ENCODE results near the gene AXL.
"Not testable (repeated sequence)": the region's sequence is repeated elsewhere in the genome, so short reads cannot be mapped to it uniquely, and the experiment has no call there.

The AXL gene

DNA sequence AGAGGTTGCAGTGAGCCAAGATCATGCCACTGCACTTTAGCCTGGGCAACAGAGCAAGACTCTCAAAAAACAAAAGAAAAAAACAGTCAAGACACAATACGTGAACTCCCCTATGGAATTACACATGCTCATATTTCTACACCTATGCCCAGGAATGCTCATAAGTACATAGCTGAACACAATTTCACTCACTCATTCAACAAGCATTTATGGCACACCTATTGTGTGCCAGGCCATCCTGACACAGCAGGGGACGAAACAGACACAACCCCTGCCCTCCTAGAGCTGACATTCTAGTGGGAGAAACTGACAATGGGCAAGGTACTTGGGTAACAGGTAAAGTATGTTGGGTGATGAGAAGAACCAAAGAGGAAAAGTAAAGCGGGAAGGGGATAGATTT lies 9.5 kb downstream of the AXL start:
- Histone ChIP-seq H3K4me3 (ENCODE audit: low read length) (no peak overlapping the region), H3K9me3 (ENCODE audit: control insufficient read depth, low read depth, low read length) (no peaks in the 10 kb centered on the region), H3K4me1 (ENCODE audit: control insufficient read depth, low read depth, low read length) (peaks cover 16% of the 10 kb centered on the region), H3K27ac (ENCODE audit: low read length) (no peak overlapping the region), H3K9ac (ENCODE audit: low read length) (no peak overlapping the region), H3K27me3 (ENCODE audit: control insufficient read depth, insufficient read depth, low read length) (no peaks in the 10 kb centered on the region), H3K36me3 (ENCODE audit: control insufficient read depth, low read depth, low read length) (no peaks in the 10 kb centered on the region)

DNA sequence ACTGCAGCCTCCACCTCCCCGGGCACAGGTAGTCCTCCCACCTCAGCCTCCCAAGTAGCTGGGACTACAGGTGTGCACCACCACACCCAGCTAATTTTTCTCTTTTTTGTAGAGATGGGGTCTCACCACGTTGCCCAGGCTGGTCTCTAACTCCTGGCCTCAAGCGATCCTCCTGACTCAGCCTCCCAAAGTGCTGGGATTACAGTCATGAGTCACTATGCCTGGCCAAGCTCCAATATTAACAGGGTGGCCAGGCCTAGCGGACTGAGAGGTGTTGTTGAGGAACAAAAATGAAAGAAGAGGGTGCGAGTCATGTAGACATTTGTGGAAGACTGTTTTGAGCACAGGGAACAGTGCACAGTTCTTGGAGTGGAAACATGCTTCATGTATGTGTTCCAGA lies 10.3 kb downstream of the AXL start:
- H3K4me1 ChIP-seq (ENCODE audit: control insufficient read depth, low read depth, low read length), result peaks cover 11% of the 10 kb centered on the region
- H3K27me3 ChIP-seq (ENCODE audit: control insufficient read depth, insufficient read depth, low read length); H3K9ac ChIP-seq (ENCODE audit: low read length): not testable (repeated sequence)

DNA sequence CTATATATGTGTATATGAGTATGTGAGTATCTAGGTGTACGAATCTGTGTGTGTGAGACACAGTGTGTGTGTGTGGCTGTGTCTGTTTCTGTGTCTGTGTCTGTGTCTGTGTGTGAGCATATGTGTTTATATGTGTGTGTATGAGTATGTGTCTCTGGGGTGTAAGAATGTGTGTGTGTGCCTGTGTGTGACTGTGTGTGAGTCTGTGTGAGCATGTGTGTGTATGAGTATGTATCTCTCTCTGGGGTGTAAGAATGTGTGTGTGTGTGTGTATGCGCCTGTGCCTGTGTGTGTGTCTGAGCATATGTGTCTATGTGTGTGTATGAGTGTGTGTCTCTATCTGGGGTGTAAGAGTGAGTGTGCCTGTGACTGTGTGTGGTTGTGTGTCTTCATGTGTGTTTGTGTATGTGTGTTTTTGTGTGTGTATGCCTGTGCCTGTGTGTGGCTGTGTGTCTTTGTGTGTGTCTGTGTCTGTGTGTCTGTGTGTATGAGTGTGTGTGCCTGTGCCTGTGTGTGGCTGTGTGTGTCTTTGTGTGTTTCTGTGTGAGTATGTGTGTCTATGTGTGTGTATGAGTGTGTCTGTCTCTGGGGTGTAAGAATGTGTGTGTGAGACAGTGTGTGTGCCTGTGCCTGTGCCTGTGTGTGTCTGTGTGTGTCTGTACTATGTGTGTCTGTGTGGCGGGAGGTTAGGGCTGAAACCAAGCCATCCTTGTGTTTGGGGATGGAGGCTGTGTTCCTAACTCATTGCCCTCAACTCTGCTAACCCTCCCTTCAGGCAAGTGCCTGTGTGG lies 11.2 kb downstream of the AXL start:
- Histone ChIP-seq H3K36me3 (ENCODE audit: control insufficient read depth, low read depth, low read length) (peaks cover 2% of the 10 kb centered on the region), H3K9me3 (ENCODE audit: control insufficient read depth, low read depth, low read length) (no peaks in the 10 kb centered on the region), H3K4me1 (ENCODE audit: control insufficient read depth, low read depth, low read length) (peaks cover 10% of the 10 kb centered on the region), H3K27ac (ENCODE audit: low read length) (no peak overlapping the region), H3K27me3 (ENCODE audit: control insufficient read depth, insufficient read depth, low read length) (no peaks in the 10 kb centered on the region), H3K9ac (ENCODE audit: low read length) (no peak overlapping the region), H3K4me3 (ENCODE audit: low read length) (no peak overlapping the region)

More for the DNA sequence above, 10.3 kb downstream of the AXL start:
- H3K36me3 ChIP-seq (ENCODE audit: control insufficient read depth, low read depth, low read length); H3K4me3 ChIP-seq (ENCODE audit: low read length); H3K9me3 ChIP-seq (ENCODE audit: control insufficient read depth, low read depth, low read length); H3K27ac ChIP-seq (ENCODE audit: low read length): not testable (repeated sequence)

DNA sequence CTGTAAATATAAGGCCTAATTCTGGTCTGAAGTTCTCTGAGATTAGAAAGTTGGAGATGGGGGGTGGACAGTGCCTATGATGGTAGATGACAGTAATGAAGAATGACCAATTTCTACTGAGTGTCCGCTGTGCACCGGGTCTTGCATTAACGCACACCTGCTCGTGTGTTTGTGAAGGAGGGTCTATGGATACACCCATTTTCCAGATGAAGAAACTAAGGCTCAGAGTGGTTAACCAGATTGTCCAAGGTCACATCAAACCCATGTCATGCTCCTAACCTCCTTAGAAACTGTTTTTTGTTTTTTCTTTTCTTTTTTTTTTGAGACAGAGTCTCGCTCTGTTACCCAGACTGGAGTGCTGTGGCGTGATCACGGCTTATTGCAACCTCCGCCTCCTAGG lies 13.7 kb downstream of the AXL start:
- H3K27me3 ChIP-seq (ENCODE audit: control insufficient read depth, insufficient read depth, low read length), result no peaks in the 10 kb centered on the region
- no peak overlapping the region for H3K27ac ChIP-seq (ENCODE audit: low read length)
- peaks cover 2% of the 10 kb centered on the region for H3K36me3 ChIP-seq (ENCODE audit: control insufficient read depth, low read depth, low read length)
- H3K9me3 ChIP-seq (ENCODE audit: control insufficient read depth, low read depth, low read length), result no peaks in the 10 kb centered on the region
- H3K9ac ChIP-seq (ENCODE audit: low read length), result no peak overlapping the region
- no peak overlapping the region for H3K4me3 ChIP-seq (ENCODE audit: low read length)
- H3K4me1 ChIP-seq (ENCODE audit: control insufficient read depth, low read depth, low read length), result no peaks in the 10 kb centered on the region

DNA sequence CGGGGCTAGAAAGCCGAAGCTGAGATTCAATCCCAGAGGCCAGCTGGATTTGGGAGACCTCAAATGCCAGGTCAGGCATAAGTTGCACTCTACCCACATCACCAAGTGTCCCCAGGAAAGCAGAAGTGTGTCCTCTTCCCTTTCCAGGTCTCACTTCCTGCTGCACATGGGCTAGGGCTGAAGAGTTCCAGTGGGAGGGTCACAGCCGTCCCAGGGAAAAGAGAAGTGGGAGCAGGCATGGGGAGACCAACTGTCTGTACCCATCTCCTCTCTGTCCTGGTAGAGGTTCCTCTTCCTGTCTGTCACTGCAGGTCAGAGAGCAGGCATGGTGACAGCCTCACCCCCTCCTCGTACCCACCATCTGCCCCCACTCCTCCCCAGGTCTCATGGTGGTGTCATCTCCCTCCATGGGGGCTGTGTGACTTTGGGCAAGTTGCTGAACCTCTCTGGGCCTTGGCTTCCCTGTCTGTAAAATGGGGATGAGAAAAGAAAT lies 14.8 kb downstream of the AXL start:
- H3K9ac ChIP-seq (ENCODE audit: low read length), result no peak overlapping the region
- H3K27ac ChIP-seq (ENCODE audit: low read length), result no peak overlapping the region
- no peaks in the 10 kb centered on the region for H3K4me1 ChIP-seq (ENCODE audit: control insufficient read depth, low read depth, low read length)
- H3K27me3 ChIP-seq (ENCODE audit: control insufficient read depth, insufficient read depth, low read length), result no peaks in the 10 kb centered on the region
- no peaks in the 10 kb centered on the region for H3K9me3 ChIP-seq (ENCODE audit: control insufficient read depth, low read depth, low read length)
- peaks cover 2% of the 10 kb centered on the region for H3K36me3 ChIP-seq (ENCODE audit: control insufficient read depth, low read depth, low read length)
- H3K4me3 ChIP-seq (ENCODE audit: low read length), result no peak overlapping the region

DNA sequence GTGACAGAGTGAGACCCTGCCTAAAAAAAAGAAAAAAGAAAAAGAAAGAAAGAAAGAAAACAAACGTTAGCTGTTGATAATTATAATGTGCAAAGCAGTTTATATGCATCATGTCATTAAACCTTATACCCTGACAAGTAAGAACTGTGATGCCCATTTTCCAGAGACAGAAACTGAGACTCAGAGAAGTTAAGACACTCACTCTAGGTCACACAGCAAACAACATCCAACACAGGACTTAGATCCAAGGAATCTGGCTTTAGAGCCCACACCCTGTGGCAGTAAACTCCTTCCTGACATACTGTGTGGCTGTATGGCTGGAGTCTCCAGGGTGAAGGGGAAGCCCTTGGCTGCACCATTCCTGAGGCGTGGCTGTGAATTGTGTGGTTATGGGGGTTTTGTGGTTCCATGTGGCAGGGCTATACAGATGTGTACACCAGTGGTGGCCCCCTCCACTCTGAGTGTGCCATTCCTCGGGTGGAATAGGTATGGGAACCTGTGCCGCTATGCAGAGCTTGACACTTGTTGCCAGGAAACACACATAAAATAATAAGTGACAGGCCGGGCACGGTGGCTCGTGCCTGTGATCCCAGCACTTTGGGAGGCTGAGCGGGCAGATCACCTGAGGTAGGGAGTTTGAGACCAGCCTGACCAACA lies 15.6 kb downstream of the AXL start:
- Histone ChIP-seq H3K36me3 (ENCODE audit: control insufficient read depth, low read depth, low read length) (peaks cover 2% of the 10 kb centered on the region), H3K9ac (ENCODE audit: low read length) (no peak overlapping the region), H3K27ac (ENCODE audit: low read length) (no peak overlapping the region), H3K4me3 (ENCODE audit: low read length) (no peak overlapping the region), H3K4me1 (ENCODE audit: control insufficient read depth, low read depth, low read length) (no peaks in the 10 kb centered on the region), H3K27me3 (ENCODE audit: control insufficient read depth, insufficient read depth, low read length) (no peaks in the 10 kb centered on the region), H3K9me3 (ENCODE audit: control insufficient read depth, low read depth, low read length) (no peaks in the 10 kb centered on the region)

DNA sequence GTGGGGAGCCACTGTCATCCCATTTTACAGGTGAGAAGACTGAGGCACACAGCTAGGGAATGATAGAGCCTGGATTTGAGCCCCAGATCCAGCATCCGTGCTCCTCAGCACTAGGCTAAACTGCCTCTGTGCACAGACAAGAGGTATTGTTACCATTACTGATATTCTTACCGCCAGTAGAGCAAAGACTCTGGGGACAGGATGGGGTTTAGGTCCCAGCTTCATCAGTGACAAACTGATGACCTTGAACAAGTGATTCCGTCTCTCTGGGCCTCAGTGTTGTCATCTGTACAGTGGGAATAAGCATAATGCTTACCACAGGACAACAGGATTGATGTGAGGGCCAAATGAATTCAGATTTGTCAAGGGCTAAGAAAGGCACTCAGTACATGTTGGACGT lies 16.5 kb downstream of the AXL start:
- Histone ChIP-seq H3K4me1 (ENCODE audit: control insufficient read depth, low read depth, low read length) (no peaks in the 10 kb centered on the region), H3K36me3 (ENCODE audit: control insufficient read depth, low read depth, low read length) (peaks cover 2% of the 10 kb centered on the region), H3K9ac (ENCODE audit: low read length) (no peak overlapping the region), H3K27ac (ENCODE audit: low read length) (no peak overlapping the region), H3K4me3 (ENCODE audit: low read length) (no peak overlapping the region), H3K9me3 (ENCODE audit: control insufficient read depth, low read depth, low read length) (no peaks in the 10 kb centered on the region), H3K27me3 (ENCODE audit: control insufficient read depth, insufficient read depth, low read length) (no peaks in the 10 kb centered on the region)

DNA sequence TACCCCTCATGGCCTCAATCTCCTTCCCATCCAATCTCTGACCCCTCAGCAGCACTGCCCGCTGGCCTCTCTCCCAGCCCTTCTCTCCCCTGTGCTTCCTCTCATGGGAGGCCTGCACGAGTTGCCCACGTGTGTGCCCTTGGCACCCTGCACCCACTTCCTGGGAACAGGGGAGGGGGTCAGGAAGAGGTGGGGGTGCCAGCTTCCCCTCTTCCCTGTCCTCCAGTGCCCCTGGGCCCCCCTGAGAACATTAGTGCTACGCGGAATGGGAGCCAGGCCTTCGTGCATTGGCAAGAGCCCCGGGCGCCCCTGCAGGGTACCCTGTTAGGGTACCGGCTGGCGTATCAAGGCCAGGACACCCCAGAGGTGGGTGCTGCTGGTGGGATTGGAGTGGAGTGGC lies 19.2 kb downstream of the AXL start:
- peaks cover 10% of the 10 kb centered on the region for H3K36me3 ChIP-seq (ENCODE audit: control insufficient read depth, low read depth, low read length)
- H3K9me3 ChIP-seq (ENCODE audit: control insufficient read depth, low read depth, low read length), result no peaks in the 10 kb centered on the region
- no peak overlapping the region for H3K27ac ChIP-seq (ENCODE audit: low read length)

DNA sequence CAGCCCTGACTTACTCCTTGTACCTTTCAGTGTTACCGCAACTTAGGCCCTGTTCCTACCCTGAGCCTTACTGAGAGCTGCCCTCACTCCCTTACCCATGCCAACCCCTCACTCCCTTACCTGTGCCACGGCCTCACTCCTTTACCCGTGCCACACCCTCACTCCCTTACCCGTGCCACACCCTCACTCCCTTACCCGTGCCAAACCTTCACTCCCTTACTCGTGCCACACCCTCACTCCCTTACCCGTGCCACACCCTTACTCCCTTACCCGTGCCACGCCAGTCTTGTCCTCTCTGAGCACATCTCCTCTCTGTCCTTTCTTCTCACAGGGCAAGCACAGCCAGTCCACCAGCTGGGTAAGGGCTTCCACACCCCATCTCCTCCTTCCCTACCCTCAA lies 20.3 kb downstream of the AXL start:
- H3K27ac ChIP-seq (ENCODE audit: low read length), result no peak overlapping the region
- H3K27me3 ChIP-seq (ENCODE audit: control insufficient read depth, insufficient read depth, low read length), result no peaks in the 10 kb centered on the region
- no peak overlapping the region for H3K4me3 ChIP-seq (ENCODE audit: low read length)
- H3K4me1 ChIP-seq (ENCODE audit: control insufficient read depth, low read depth, low read length), result no peaks in the 10 kb centered on the region
- H3K9ac ChIP-seq (ENCODE audit: low read length), result no peak overlapping the region
- no peaks in the 10 kb centered on the region for H3K9me3 ChIP-seq (ENCODE audit: control insufficient read depth, low read depth, low read length)
- H3K36me3 ChIP-seq (ENCODE audit: control insufficient read depth, low read depth, low read length), result peaks cover 16% of the 10 kb centered on the region

More for the DNA sequence above, 19.2 kb downstream of the AXL start:
- H3K9ac ChIP-seq (ENCODE audit: low read length), result no peak overlapping the region
- H3K4me1 ChIP-seq (ENCODE audit: control insufficient read depth, low read depth, low read length), result no peaks in the 10 kb centered on the region
- H3K4me3 ChIP-seq (ENCODE audit: low read length), result no peak overlapping the region
- H3K27me3 ChIP-seq (ENCODE audit: control insufficient read depth, insufficient read depth, low read length), result no peaks in the 10 kb centered on the region

DNA sequence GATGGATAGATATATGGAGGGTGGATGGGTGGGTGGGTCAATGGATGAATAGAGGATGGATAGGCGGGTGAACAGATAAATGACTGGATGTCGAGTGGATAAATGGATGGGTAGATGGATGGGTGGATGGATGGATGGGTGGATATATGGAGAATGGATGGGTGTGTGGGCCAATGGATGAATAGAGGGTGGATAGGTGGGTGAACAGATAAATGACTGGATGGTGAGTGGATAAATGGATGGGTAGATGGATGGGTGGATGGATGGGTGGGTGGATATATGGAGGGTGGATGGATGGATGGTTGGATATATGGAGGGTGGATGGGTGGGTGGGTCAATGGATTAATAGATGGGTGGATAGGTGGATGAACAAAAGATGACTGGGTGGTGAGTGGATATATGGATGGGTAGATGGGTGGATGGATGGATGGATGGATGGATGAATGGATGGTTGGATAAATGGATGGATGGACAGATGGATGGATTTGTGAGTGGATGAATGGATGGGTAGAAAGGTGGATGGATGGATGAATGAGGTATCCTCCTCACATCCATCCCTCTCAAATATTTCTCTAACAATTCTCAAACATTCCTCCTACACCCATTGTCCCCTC lies 21.0 kb downstream of the AXL start:
- Histone ChIP-seq H3K36me3 (ENCODE audit: control insufficient read depth, low read depth, low read length) (peaks cover 14% of the 10 kb centered on the region), H3K27me3 (ENCODE audit: control insufficient read depth, insufficient read depth, low read length) (no peaks in the 10 kb centered on the region), H3K4me3 (ENCODE audit: low read length) (no peak overlapping the region), H3K9ac (ENCODE audit: low read length) (no peak overlapping the region), H3K9me3 (ENCODE audit: control insufficient read depth, low read depth, low read length) (no peaks in the 10 kb centered on the region), H3K4me1 (ENCODE audit: control insufficient read depth, low read depth, low read length) (no peaks in the 10 kb centered on the region), H3K27ac (ENCODE audit: low read length) (no peak overlapping the region)

DNA sequence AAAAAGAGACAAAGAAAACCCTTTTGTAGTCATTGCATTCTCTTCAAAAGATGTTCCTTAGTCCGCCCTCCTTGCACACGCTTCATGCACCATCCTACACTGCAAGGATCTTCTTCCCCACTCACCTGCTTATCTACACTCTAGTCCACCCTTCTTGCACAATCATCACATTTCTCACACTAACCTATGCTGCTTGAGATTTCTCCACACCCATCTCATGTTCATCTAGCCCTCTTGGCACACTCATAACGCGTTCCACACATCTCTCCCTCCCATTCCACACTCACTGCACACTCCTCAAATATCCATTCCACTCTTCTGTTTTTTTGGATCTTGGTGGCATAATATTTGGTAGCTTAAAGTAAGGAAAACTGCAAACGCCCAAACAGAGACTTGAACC lies 22.8 kb downstream of the AXL start:
- Histone ChIP-seq H3K27me3 (ENCODE audit: control insufficient read depth, insufficient read depth, low read length) (no peaks in the 10 kb centered on the region), H3K9me3 (ENCODE audit: control insufficient read depth, low read depth, low read length) (no peaks in the 10 kb centered on the region), H3K36me3 (ENCODE audit: control insufficient read depth, low read depth, low read length) (peaks cover 16% of the 10 kb centered on the region), H3K4me1 (ENCODE audit: control insufficient read depth, low read depth, low read length) (no peaks in the 10 kb centered on the region), H3K9ac (ENCODE audit: low read length) (no peak overlapping the region), H3K4me3 (ENCODE audit: low read length) (no peak overlapping the region), H3K27ac (ENCODE audit: low read length) (no peak overlapping the region)

Measured in iPS-18a (cell line).